Neural progenitor cell (in vitro differentiated cells): Measurements from ENCODE around the gene SLC48A1.

Experiments used
- EZH2 ChIP-seq: fragments of 200-600 bp; sonication (generic); IDR thresholded peaks from 2 replicates; pipeline ENCODE4 v1.6.1; 2017; ENCODE audit warnings: antibody characterized with exemption, mild to moderate bottlenecking, moderate library complexity
- EZH2phosphoT487 ChIP-seq: fragments of 200-600 bp; sonication (generic); IDR thresholded peaks from 2 replicates; pipeline ENCODE4 v1.6.1; 2017; ENCODE audit warnings: antibody characterized with exemption
- TF ChIP-seq, protein P1 (sequence below): fragments of 200-600 bp; sonication (generic); IDR thresholded peaks from 2 replicates; pipeline ENCODE4 v1.5.1; 2017; ENCODE audit warnings: antibody characterized with exemption, mild to moderate bottlenecking

DNA sequence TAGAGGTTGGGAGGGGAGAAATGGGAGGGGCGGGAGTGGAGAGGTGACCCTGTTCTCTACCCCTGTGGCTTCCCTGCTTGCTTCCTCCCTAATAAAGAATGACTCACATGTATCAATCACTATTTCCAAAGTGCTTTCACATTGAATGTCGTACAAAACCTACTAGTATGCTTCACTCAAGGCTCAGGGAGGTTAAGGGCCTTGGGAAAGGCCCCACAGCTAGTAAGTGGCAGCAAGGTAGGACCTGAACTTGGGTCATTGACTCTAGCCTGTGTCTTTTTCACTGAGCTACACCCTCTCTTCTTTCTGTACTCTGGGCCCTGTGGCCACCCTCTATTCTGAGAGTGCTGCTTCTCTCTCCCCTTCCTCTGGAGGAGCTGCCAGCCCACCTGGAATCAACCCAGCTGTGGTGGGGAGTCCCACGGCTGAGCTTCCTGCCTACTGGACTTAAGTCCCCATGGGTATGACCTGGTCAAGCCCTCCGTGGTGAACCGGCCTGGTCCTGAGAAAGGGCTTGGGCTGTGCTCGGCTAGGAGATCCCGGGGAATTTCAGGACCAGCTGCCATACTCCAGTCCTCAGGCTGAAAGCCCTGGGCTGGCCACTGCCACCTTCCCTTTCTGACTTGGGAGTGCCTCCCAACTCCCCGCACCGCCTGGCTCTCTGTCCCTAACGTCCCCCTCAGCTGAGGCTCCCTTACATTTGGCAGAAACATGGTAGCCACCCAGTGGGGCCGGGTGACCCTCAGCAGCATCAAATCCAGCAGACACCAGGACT is 13.0 kb downstream of the SLC48A1 start:
- TF ChIP-seq, protein P1, sequence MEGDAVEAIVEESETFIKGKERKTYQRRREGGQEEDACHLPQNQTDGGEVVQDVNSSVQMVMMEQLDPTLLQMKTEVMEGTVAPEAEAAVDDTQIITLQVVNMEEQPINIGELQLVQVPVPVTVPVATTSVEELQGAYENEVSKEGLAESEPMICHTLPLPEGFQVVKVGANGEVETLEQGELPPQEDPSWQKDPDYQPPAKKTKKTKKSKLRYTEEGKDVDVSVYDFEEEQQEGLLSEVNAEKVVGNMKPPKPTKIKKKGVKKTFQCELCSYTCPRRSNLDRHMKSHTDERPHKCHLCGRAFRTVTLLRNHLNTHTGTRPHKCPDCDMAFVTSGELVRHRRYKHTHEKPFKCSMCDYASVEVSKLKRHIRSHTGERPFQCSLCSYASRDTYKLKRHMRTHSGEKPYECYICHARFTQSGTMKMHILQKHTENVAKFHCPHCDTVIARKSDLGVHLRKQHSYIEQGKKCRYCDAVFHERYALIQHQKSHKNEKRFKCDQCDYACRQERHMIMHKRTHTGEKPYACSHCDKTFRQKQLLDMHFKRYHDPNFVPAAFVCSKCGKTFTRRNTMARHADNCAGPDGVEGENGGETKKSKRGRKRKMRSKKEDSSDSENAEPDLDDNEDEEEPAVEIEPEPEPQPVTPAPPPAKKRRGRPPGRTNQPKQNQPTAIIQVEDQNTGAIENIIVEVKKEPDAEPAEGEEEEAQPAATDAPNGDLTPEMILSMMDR, result no peak
- no peak for TF ChIP-seq EZH2phosphoT487
- TF ChIP-seq EZH2, result no peak
